A673 (cell line): ENCODE results near the gene GPC6.

Experiments
- EZH2 ChIP-seq: fragments of 200-600 bp; sonication (generic); IDR thresholded peaks from 2 replicates; pipeline ENCODE4 v1.6.1; 2017; ENCODE audit warnings: borderline replicate concordance, low read depth, mild to moderate bottlenecking, mixed read lengths, antibody characterized with exemption, low read length; ENCODE audit not compliant: poor library complexity, severe bottlenecking
- TF ChIP-seq, protein P1 (sequence below): fragments of 300-800, 200-600 bp; sonication (generic); conservative IDR thresholded peaks from 2 replicates; pipeline ENCODE4 v1.5.1; 2017; ENCODE audit warnings: low read depth, mild to moderate bottlenecking, antibody characterized with exemption, low read length, moderate library complexity, mixed read lengths

DNA sequence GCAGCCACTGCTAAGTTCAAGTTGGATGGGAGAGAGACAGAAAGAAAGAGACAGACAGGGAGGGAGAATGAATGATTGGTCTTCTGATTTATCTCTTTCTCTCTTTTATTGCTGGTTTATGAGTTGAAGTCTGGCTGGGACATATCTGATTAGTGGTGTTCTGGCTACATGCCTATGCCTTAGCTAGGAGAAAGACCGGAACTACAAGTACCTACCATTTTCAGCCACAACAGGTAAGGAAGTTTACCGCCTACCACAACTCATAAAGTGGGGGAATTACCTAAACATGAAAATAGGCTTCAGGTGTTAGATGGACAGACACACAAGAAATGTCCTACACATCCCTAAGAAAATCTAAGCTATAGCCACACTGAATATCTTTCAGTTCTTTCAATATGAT, 36.6 kb upstream of the GPC6 start:
- TF ChIP-seq EZH2, result no peak
- TF ChIP-seq, protein P1, sequence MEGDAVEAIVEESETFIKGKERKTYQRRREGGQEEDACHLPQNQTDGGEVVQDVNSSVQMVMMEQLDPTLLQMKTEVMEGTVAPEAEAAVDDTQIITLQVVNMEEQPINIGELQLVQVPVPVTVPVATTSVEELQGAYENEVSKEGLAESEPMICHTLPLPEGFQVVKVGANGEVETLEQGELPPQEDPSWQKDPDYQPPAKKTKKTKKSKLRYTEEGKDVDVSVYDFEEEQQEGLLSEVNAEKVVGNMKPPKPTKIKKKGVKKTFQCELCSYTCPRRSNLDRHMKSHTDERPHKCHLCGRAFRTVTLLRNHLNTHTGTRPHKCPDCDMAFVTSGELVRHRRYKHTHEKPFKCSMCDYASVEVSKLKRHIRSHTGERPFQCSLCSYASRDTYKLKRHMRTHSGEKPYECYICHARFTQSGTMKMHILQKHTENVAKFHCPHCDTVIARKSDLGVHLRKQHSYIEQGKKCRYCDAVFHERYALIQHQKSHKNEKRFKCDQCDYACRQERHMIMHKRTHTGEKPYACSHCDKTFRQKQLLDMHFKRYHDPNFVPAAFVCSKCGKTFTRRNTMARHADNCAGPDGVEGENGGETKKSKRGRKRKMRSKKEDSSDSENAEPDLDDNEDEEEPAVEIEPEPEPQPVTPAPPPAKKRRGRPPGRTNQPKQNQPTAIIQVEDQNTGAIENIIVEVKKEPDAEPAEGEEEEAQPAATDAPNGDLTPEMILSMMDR, result no peak
